Right ventricle myocardium superior (tissue), 1 donor: ENCODE measurements around the gene PPFIA2. TPM values are rescaled to one million over a fixed set of nuclear protein-coding genes. Genes with fewer than 3 reads are reported as not detected.

Experiments
- ATAC-seq: fragments of 200-7000 bp; cut with Tn5 transposase; one replicate; pipeline ENCODE4 v1.9.1; 2020; ENCODE audit warnings: mild to moderate bottlenecking; ENCODE audit not compliant: poor library complexity
- DNase-seq: peaks from one replicate; pipeline ENCODE4 v3.0.0-alpha.2; 2020
- intact Hi-C: fragments of 100-400 bp; cut with DNase I; formaldehyde crosslinking; loops from one replicate; pipeline ENCODE4 v1.11.2; 2022
- total RNA-seq: library from RNA; stranded (reverse); fragmentation: NEBNext Ultra II Directional; extraction: Animal tissue kit (Norgen Biotek cat#: 25700); gene quantifications from one replicate; pipeline ENCODE4 v1.2.1, GENCODE V29; 2021
- donor health status: DM: no; HTN: yes; CAD: no; lungs with severe emphysema.

PPFIA2 gene
- total RNA-seq, 1 donor from 2014 or later = 0.35 TPM

DNA sequence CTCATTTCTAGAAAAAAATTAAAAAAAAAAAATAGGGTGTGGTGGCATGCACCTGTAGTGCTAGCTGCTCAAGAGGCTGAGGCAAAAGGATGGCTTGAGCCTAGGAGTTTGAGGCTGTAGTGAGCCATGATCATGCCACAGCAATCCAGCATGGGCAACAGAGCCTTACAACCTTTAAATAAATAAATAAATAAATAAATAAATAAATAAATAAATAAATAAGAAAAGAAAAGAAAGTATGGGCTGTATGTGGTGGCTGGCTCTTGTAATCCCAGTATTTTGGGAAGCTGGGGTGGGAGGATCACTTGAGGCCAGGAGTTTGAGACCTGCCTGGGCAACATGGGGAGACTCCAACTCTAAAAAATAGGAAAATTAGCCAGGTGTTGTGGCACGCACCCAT is 373.0 kb downstream of the PPFIA2 start:
- intact Hi-C loops = no loop called here
- no peak for DNase-seq
- ATAC-seq = no peak

DNA sequence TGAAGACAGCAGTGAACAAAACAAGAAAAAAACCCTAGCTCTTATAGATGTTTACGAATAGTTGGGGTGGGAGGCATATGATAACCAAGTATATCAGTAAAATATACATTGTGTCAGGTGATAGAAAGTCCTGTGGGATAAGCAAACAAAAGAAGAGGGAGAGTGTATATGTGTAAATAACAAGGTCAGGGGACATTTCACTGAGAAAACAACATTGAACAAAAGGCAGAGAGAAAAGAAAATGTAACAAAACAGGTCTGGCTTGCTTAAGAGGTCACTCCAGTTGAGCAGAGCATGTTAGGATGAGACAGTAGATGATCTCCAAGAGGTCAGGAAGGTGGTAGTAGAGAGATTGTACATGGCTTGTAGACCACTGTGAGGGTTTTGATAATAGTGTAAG is 377.2 kb downstream of the PPFIA2 start:
- no peak for ATAC-seq
- no peak for DNase-seq
- intact Hi-C loops = no loop called here

DNA sequence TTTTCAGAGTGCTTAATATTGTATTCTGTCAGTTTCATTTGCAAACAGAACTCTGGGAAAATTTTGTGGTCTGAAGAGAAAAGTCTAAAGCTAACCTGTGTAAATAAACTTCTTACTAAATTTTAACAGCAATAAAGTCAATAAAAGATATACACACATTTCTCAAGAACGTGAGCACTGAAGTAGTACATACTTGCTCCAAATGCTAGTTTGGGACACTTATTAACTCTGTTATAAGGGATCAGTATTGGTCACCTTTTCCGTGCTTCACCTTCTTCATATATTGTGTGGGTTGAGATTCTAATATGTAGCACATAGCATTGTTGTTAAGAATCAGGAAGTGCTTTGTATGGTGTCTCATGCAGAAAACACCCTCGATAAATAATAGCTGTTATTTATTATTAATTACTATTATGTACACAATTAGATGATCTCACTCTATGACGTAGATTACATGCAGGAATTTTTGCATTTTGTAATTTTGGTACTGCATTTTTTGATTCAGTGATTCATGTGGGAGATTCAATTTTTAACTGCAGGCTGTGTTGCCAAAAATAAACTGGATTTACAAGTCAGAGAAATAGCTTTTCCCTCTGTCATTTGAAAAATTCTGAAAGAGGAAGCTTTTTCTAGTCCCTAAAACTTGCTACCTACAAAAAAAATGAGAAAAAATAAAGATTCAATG is 380.4 kb downstream of the PPFIA2 start:
- DNase-seq (no peak), ATAC-seq (no peak)
- intact Hi-C loops = no loop called here

DNA sequence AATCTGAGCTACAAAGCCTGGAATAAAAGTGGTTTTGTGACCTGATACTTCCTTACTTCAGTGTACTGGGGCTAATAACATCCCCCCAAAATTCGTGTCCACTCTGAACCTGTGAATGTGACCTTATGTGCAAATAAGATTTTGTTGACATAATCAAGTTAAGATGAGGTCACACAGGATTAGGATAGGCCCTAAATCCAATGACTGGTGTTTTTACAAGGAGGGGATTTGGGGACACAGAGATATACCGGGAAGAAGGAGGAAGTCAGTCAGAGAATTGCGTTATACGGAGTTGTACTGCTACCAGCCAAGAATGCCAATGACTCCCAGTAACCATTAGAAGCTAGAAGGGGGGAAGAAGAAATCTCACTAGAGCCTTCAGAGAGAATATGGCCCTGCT is 381.4 kb downstream of the PPFIA2 start:
- DNase-seq (no peak), ATAC-seq (no peak)
- intact Hi-C loops = no loop called here

DNA sequence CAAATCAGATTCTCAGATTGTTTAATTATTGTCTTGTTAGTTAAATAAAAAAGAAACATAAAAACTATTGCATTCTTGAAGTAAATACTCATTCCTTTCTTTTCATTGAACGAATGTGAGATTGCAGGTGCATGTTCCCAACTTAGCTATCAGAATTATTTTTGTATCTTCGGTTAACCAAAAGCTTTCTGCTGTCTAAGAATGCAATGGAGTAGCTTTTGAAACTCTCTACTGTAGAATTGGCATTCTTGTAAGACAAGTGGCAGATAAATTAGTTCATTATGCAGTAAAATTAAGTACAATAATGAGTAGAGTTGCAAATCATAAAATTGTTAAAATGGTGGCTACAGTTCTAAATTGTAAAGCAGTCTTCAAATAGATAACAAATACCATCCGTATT is 383.2 kb downstream of the PPFIA2 start:
- ATAC-seq = no peak
- intact Hi-C loops = no loop called here
- no peak for DNase-seq

DNA sequence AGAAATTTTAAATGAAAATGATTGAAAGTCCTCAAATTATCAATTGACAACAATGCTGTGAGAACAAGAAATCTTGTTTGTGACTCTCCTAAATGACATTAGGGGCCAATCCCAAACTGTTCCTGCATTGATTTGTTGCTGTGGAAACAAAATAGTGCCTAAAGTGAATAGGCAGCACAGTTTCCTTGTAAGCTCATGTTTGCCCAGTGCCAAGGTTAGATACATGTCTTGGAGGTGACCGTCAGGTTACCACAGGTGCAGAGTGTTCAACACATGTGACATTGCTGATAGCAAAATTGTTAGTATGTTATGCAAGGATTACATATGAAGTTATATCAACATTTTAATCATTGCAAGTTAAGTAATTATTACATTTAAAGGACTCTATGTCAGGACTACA is 388.7 kb downstream of the PPFIA2 start:
- no peak for ATAC-seq
- DNase-seq = no peak
- intact Hi-C loops = no loop called here

DNA sequence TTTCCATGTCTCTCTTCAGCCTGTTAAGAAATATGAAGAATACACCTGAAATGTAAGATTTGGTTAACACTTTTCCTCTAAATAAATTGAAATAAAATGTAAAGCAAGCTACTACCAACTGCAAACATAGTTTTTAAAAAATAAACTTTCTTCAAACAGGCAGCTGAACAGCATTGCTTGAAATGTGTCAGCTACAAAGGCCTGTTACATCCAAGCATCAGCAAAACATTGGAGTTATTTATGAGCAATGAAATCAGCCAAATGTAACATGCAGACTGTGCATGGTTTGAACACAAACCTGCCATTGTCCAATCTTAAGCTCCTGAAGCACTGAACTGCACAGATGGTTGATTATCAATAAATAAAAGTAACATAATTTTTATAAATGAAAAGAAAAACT is 390.0 kb downstream of the PPFIA2 start:
- no peak for DNase-seq
- no peak for ATAC-seq
- intact Hi-C loops = no loop called here

DNA sequence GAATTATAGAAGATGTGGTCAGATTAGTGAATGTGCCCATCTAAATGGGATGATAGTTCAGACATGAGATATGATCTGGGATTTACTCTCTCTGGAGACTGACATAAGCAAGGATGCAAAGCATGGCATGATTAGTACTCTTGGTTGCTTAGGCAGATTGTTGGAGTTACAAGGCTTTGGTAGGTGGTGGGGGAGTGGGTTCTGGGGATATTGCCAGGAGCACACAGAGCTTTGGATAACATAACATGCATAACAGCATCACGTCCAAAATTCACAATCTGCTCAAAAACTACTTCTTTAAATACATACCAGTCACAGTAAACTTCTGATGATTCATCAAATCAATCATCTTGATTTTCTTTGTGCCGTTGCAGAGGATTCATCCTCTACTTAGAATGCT is 393.9 kb downstream of the PPFIA2 start:
- ATAC-seq (no peak), DNase-seq (no peak)
- intact Hi-C loops = no loop called here

DNA sequence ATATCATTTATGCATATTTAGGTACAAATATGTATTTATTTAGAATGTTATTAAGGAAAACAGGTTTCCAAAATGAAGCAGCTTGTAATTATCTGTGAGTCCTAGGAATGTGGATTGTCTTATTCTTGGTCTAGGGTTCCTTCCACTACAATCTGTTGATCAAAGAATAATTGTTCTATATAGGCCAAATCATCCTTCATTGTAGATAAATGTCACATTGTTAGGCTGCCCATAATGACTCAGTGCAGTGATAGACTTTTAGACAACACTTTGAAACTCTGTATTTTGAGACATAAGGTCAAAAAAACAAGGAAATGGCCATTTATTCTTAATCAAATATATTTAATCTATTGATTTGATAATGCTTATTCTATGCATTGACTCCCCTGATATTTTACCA is 398.2 kb downstream of the PPFIA2 start:
- ATAC-seq (no peak), DNase-seq (no peak)
- intact Hi-C loops = no loop called here

DNA sequence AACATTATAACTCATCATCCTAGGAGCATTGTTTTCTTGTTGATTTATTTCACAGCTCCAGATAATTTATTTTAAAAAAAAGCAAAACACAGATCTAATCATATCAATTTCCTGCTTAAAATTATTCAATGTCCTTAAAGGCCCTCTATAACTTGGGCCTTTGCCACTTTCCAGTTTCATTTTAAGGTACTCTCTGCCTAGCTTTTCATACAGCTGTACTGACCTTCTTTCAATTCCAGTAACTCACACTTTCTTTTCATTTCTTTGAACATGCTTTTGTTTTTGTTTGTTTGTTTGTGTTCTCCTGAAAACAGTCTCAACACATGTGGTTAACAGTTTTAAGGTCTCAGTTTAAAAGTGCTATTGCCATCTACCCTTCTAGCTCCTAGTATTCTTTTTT is 399.4 kb downstream of the PPFIA2 start:
- intact Hi-C loops = no loop called here

DNA sequence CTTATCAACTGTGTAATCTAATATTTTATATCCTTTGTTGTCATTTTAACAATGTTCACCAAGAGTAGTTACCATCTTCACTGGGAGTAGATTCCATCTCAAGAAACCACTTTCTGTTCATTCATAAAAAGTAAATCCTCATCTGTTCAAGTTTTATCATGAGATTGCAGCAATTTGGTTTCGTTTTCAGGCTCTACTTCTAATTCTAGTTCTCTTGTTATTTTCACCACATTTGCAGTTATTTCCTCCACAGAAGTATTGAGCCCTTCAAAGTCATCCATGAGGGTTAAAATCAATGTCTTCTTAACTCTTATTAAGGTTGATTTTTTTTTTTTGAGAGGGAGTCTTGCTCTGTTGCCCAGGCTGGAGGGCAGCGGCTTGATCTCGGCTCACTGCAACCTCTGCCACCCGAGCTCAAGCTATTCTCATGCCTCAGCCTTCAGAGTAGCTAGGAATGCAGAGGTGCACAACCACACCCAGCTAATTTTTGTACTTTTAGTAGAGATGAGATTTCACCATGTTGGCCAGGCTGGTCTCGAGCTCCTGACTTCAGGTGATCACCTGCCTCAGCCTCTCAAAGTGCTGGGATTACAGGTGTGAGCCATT is 404.7 kb downstream of the PPFIA2 start:
- ATAC-seq = no peak
- intact Hi-C loops = no loop called here

More for the DNA sequence above, 399.4 kb downstream of the PPFIA2 start:
- no peak for ATAC-seq
- no peak for DNase-seq

DNA sequence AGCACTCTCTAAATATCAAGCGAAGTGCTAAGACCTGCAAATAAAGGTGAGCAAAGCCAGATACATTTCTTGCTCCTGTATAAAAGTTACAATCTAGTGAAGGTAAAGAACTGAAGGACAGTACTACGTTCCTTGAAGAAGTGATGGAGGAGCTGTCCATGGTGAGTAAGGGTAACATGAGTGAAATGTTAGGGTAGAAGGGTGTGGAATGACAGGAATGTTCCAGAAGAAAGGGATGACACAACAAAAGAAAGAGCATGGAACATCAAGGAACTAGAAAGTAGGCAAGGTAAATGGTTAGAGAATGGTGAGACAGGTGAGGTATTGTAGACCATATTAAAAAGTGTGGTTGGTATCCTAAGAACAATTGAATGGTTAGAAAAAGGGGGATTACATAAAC is 408.8 kb downstream of the PPFIA2 start:
- ATAC-seq = no peak
- intact Hi-C loops = no loop called here
- no peak for DNase-seq

More for the DNA sequence above, 404.7 kb downstream of the PPFIA2 start:
- no peak for DNase-seq

DNA sequence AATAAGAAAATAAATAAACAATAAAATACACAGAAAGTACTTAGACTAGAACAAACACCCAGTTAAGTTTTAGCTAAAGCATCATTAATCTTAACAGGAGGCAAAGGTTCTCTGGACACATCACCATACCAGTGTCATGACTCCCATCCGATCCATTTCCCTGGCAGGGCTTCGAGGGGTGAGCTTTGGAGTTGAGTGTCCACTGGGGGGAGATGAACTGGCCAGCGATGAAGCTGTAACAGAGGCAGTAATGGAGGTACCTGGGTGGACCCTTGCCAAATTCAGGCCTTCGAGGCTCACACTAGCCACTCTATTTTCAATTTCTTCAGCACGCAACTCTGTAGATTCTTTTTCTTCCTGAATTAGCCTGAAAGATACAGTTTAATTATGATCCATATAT is 411.7 kb downstream of the PPFIA2 start:
- intact Hi-C loops = no loop called here
- no peak for DNase-seq
- no peak for ATAC-seq

DNA sequence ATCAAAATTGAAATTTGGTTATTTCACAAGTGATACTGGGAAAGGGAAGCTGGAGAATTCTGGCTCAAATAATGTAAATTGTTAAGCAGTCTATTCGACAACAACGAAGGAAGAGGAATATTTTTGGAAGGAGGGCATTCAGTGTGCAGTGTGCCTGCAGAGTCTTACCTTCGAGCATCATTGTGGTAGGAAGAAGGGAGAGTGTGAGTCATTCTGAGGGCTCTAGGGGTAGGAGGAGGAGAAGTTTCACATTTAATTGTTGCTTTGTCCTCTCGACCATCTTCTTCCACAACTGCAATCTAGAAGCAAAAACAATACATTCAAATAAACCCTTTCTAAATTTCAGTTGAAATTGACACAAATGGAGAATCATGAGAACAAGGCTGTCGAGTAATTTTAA is 418.2 kb downstream of the PPFIA2 start:
- intact Hi-C loops = no loop called here
- no peak for DNase-seq

DNA sequence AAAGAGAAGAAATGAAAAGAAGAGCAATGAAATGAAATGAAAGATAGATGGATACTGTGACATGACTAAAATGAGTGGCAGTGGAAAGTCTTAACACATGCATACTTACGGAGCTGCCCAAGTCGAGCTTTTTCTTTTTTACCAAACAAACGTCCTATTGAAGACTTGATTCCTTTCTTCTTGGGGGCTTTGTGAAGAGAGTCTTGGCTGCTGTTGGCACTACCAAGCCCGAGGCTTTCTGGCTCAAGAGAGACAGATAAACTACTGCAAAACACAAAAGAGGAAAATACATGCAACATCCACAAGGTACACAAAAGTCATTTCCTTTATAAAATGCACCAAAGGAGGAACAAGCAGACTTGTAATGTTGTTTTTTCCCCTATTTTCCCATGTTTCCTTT is 420.1 kb downstream of the PPFIA2 start:
- no peak for ATAC-seq
- DNase-seq = no peak
- intact Hi-C loops = no loop called here

More for the DNA sequence above, 418.2 kb downstream of the PPFIA2 start:
- ATAC-seq = no peak

DNA sequence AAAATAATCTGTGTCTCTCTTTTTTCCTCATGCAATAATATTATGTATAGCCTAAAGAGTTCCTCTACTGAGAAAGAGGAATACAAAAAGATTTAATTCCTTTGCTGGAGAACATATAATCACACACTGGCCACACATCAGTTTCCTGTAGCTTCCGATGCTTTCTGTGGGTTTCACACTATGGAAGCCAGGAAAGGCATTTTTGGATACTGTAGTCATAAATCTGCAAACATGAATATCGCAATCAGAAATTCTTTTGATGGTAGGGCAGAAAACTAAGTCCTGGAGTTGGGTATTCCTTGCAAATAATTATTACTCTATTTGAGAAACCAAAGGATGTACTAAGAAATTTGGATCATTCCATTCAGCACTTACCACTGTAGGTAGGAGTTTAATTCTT is 421.3 kb downstream of the PPFIA2 start:
- intact Hi-C loops = no loop called here
- ATAC-seq (no peak), DNase-seq (no peak)

DNA sequence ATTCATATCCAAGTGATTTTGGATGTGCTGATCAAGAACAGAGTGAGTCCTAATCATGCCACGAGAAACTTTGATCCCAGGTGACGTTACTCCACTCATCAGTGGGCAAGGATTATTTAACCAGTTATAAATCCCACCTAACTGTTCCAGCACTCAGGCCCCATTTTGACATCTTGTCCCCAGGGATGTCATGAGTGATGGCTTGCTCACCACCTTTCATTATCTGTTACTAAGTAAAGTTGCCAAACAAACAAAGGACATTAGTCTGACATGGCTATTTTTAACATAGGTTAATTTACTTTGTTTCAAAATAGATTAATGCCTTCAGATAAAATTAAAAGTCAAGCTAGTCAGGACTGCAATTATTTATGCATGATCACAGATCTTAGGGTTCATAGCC is 425.3 kb downstream of the PPFIA2 start:
- DNase-seq (no peak), ATAC-seq (peak; percentile 52)
- intact Hi-C loops = no loop called here

DNA sequence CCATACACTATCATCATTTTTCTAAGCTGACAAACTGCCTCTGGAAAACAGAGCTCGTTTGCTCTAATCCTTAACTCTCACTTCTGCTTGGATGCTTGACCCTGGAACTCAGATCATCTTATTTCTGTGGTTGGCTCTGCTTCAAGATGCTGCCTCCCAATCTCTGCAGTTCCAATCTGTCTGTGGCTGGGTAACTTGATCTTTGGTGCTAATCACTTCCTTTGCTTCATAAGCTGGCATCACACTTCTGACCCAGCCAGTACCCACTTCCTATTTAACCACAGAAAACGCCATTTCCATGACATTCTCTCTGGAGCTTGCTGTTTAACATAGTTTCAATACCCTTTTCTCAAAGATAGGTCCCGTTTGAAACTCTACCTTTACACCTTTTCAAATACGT is 427.1 kb downstream of the PPFIA2 start:
- DNase-seq = no peak
- intact Hi-C loops = no loop called here
- ATAC-seq = no peak

DNA sequence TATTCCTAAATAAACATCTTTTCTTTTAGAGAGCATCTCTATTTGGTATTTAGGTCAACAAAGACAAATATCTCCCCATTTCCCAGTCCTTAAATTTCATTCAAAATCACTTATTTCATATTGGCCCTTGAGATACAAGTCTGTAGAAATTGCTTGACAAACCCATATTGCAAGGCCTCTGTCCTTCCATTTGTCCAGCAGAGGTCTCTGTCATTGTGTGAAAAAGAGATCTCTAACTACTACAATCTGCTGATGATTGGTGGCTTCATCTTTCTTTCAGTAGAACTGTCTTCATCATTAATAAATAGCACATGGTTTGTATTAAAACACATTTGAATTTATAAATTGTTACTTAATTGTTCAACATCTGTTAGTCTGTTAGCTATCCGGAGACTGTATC is 428.7 kb downstream of the PPFIA2 start:
- no peak for DNase-seq
- ATAC-seq = no peak
- intact Hi-C loops = no loop called here

DNA sequence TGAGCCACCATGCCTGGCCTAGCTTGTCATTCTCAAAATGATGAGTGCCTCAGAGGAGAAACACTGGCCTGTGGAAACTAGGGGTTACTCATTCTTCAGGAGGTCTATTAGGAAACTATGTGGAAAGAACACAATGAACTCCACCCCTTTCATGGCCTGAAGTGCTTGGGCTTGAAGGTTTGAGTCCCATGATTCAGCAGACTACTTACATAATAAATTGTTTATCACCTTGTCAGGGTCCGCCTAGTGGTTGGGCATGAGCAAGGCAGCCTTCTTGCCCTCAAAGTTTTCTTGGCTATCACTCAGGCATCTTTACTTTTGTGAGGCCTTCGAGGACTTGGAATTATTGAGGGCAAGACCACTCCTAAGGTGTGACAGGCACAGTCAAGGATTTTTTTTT is 430.1 kb downstream of the PPFIA2 start:
- intact Hi-C loops = loop anchor here (5.0 kb wide), 1 partner anchor 52 kb away; no protein-coding TSS in a partner anchor
- no peak for DNase-seq
- no peak for ATAC-seq

DNA sequence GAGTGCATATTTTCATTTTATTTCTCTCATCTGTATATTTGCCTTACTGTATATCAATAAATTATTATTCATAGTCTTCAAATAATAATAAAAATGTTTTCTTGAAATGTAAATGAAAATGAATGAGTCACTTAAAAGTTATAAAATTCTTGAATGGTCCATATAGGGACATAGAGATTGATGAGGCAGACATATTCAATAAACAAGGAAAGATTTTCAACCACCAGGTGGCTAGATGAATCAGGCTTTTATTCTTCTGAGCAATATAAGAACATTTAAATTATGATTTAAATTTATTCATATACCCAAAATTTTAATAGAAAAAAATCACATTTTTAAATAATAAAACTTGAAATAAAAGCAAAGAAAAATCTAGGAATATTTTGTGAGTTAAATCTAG is 431.7 kb downstream of the PPFIA2 start:
- intact Hi-C loops = loop anchor here (5.0 kb wide), 1 partner anchor 50 kb away; no protein-coding TSS in a partner anchor
- DNase-seq (no peak), ATAC-seq (no peak)
